Measurements from ENCODE around the gene STARD7.
A peak's percentile ranks its signal among the peaks of the same experiment; 100 is the strongest.
"Not testable (repeated sequence)": the region's sequence is repeated elsewhere in the genome, so short reads cannot be mapped to it uniquely, and the experiment has no call there.

Gene STARD7

DNA sequence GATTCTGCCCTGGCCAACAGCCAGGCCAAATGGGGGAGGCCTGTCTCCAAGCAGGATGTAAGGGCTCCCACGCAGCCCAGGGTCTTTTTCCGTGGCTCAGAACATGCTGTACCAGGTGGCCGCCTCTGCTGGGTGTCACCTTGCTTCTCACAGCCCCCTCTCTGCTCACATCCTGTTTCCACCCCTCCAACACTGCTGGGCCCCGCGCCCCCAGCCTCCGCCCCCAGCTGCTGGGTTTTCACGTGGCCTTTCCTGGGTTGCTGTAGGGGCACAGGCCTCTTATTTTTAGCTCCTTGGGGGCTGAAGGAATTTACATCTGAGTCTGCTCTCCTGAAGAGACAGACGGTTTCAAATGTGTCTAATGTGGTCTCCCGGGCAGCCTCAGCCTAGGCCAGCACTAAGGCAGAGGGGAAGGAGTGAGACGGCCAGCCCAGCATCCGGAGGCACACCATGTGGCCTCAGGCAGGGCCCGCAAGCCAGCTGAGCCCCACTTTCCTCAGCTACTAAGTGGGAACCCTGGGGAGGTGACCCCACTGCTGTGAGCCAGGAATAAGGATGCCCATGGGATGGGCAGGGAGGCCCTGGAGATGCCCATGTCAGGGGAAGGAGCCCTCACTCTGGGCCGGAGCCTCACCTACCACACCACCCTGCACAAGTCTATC lies 44.7 kb downstream of the STARD7 start:
- peak; percentile 80 for DNase-seq (ENCODE audit: low read depth)

DNA sequence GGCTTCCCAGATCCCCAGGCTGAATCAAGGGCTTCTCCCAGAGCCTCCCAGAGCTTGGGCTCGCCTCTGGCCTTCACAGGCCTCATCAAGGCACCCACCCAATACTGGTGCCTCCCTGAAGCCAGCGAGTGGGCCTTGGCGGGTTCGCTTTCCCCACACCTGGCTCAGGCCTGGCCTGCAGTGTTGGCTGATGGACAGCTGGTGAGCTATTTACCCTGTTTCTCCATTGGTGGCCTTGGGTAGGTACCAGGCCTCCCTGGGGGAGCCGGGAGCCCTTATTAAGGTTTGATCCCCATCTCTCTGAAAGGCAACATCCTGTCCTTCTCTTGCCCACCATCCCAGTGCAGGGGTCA lies 45.2 kb downstream of the STARD7 start:
- DNase-seq (ENCODE audit: low read depth): no peak

DNA sequence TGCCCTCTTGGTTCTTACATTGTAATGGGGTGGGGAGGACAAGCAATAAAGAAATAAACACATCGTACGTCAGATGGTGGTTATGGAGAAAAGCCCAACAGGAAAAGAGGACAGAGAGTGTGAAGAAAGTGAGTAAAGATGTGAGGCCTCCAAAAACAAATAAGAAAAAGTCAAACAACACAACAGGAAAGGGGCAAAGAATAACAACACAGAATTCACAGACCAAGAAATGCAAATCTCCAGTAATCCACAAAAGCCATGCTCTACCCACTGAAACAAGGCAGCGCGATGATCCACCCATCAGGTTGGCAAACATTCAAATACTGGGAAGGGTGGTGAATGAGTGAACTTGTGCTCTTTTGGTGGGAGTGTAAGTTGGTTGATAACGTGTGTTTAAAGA lies 46.7 kb downstream of the STARD7 start:
- no peak for DNase-seq (ENCODE audit: low read depth)

DNA sequence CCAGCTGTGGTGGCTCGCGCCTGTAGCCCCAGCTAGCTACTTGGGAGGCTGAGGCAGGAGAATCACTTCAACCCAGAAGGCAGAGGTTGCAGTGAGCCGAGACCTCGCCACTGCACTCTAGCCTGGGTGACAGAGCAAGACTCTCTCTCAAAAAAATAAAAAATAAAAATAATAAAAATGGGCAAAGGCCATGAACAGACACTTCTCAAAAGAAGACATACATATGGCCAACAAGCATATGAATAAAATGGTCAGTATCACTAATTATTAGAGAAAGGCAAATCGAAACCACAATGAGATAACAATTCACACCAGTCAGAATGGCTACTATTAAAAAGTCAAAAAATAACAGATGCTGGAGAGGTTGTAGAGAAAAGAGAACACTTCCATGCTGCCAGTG lies 48.3 kb downstream of the STARD7 start:
- DNase-seq (ENCODE audit: low read depth): not testable (repeated sequence)

DNA sequence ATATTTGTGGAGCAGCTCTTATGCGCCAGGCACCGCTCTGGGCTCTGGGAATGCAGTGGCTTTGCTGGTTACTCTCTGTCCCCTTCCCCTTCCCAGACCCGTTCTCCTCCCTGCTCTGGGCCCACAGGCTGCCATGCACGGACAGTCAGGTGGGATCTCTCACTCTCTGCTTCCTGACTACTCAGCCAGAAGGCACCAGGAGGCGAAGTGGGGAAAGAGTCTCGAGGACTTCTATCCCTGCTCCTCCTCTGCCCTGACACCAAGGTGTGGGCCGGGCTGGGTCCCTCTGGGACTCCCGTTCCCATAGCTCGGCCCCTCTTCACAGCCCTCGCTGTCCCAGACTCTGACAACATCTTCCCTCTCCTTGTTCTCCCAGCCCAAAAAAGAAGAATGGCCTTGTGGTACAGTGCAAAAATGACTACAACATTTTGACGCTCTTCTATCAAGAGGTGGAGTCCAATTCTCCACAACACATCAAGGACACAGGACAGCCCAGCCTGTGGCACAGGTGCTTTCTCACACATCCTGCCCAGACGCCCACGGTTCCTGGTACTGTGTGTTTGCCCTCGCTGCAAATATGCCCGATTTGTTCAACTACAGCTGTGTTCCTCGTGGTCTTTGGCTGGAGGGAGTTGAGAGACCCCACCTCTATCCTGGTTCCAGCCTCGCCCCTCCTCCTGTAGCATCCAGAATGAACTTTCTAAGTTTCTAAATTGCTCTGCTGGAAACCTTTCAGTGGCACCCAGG lies 49.4 kb downstream of the STARD7 start:
- no peak for DNase-seq (ENCODE audit: low read depth)

DNA sequence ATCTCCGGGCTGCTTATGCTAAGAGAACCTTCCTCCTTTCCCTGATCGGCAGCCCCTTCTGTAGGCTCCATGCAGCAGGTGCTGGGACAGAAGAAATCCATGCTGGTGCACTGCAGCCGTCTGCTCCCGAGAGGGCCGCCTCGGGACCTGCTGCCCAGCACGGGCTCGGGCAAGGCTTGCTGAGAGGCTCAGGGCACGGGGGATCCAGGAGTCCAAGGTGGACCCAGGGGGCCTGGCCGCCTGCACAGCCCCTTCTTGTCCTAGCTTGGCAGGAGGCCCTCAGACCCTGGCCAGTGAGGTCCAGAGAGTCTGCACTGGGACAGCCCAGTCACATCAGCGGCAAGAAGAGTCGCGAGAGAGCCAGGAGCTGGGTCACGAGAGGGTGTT lies 50.1 kb downstream of the STARD7 start:
- DNase-seq (ENCODE audit: low read depth): no peak

DNA sequence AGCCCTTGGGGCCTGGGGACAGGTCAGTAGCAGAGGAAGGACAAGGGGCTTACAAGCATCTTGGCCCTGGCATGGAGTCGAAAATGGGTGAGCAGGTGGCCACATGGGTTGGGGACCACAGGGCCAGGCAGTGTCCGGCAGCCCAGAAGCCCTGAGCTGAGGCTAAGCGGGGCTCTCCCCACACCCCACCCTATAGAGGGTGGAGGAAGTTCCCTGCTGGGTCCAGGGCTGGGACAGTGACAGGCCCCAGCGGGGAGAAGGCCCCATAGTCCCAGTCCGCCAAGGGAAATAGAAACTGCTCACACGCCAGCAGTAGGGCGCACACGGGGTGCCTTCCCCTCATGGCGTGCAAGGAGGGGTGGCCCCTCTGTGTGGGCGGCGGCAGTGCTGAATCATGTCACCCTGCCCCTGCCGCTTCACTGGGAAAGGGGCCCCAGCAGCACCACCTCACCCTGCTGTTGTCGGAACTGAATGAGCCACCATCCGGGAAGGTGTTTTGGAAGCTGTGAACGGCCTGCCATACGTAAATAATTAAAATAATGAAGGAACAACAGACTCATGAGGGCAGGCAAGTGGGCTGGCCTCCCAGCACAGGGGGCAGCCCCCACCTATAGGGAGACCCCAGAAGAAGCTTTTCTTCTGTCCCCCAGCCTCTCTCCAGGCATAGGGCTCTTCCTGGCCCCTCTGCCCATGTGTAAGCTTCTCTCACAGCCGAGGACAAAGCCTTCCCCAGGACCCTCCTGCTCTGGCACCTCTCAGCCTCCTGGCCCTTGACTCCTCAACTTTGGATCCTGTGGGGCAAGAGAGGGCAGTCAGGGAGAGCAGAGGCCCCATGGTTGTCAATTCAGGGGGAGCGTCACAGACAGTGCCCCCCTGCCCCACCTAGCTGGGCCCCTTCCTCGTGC lies 50.7 kb downstream of the STARD7 start:
- peak; percentile 94 for DNase-seq (ENCODE audit: low read depth)

DNA sequence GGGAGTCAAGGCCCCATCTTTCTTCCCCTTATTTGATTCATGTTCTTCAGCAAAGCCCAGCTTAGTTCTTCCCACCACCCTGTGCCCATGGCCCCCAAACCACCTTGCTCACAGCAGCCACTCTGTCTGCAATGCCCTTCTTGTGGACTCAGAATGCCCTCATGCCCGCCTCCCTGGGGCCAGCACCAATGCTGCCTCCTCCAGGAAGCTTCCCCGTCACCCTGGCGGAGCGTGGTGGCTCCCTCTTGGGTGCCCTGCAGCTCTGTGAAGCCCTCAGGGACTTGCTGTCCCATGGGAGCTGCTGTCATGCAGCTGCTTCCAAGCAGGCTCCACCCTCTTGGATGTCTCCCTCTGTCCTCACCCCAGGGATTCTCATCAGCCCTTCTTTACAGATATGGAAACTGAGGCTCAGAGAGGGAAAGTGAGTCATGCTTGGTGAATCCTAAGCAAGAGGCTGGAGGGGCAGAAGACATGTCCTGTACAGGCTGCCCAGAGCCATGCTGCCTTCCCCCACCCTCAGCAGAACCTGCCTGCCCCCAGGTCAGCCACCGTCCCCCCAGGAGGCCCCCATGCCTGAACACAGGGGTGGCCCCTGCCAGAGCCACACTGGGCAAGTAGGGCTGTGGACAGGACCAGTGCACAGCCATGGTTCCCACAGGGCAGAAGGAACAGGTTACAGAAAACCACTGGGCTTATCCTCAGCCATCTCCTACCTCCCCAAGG lies 51.5 kb downstream of the STARD7 start:
- DNase-seq (ENCODE audit: low read depth): no peak

DNA sequence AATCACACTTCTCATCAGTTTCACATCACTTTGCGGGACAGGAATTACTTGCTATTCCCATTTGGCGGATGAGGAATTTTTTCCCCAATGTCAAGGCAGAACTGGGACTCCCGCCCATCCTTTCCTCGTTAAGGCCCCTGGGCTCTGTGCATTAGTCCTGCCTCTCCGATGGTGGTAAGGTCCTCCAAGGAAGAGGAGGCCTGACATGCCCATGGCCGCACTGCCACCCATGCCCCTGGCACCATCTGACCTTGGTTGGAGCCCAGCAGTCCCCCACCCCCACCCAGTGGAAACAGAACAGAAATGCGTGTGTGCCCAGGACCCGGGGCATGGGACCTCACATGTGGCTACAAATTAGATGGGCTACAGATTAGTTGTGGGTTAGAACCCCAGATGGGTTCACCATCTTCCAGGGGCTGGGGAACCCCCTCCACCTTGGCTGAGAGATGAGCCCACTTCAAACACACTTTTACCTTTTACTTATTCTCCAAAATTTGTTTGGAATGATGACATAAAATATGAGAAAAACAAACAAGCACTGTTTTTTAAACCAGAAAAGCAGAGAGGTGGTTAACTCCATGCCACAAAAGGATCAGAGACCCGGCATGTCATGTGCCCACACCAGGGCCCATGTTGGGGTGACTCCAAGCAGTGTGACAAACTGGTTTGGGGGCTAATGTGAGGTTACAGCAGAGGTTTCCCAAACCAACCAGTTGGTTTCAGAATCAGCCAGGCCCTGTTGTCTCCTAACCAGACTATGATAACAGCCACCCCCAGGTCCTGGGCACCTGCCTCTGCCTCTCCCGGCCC lies 52.4 kb downstream of the STARD7 start:
- DNase-seq (ENCODE audit: low read depth): no peak

DNA sequence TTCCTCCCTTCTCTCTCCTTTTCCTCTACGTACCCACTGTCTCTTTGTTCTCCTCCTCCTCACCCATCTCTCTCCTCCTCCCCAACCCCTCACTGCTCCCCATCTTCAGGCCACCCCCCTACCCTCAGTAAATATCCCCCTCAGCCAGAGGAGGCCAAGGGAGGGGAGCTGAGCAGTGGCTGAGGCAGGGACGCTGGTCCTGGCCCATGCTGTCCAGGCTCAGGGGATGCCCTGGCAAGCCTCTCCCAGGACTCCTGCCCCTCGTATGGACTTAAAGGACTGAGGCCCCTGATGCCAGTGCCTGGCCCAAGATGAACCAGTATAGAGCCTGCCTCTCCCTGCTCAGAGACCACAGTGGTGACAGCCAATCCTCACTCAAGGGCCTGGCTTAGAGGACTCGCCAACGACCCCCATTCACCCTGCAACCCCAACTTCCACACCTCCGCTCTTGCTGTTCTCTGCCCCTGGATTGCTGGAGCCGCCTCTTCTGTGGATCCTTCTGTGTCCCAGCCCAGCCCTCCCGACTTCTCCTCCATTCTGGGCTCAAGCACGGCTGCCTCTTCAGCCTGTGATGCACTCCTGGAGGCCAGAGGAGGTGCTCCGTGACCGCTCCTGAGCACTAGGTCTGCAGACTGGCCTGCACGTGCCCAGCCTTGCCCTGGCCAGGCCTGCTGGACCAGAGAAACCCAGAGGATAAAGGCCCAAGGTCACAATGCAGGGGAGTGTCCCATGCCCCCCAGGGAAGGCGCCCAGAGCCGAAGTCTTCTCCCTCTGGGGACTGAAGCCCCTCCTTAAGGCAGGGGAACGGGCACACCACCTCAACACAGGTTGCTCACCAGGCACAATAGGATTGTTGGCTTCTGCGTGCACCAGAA lies 53.9 kb downstream of the STARD7 start:
- DNase-seq (ENCODE audit: low read depth): no peak

DNA sequence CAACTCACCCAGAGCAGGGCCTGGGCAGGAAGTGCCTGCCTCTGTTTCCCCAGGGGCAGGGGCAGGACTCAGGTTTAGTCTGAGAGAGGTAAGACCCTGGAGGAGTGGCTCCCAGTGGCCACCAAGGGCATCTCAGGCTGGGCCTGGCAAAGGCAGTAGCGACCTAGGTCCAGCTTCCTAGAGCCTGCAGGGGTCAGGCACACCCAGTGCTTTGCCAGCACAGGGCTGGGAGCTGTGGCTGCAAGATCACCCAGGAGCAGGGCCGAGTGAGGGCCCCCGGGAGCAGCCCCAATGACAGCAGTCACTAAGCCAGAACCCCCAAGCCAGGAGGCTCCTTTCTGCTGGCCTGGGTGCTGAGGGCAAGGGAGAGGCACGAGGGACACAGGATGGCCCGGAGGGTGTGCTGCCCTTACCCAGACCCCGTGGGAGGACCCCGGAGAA lies 54.6 kb downstream of the STARD7 start:
- DNase-seq (ENCODE audit: low read depth): no peak

DNA sequence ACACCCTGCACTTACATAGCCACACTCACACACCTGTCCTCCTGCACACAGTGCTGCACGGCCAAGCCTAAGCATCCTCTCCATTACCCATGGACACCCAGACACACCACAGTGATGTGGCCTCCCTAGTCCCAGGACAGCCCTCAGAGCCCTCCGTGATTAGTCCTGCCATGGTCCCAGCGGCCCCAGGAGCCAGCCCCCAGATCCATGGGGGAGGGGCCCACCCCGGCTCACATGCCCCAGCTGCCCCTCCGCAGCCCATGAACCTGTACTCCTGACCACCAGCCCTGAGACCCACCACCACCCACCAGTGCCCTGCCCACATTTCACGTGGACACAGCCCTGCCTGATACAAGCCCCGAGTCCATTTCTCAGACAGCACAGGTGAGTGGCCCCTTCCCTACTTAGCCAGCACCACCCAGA lies 55.3 kb downstream of the STARD7 start:
- no peak for DNase-seq (ENCODE audit: low read depth)

DNA sequence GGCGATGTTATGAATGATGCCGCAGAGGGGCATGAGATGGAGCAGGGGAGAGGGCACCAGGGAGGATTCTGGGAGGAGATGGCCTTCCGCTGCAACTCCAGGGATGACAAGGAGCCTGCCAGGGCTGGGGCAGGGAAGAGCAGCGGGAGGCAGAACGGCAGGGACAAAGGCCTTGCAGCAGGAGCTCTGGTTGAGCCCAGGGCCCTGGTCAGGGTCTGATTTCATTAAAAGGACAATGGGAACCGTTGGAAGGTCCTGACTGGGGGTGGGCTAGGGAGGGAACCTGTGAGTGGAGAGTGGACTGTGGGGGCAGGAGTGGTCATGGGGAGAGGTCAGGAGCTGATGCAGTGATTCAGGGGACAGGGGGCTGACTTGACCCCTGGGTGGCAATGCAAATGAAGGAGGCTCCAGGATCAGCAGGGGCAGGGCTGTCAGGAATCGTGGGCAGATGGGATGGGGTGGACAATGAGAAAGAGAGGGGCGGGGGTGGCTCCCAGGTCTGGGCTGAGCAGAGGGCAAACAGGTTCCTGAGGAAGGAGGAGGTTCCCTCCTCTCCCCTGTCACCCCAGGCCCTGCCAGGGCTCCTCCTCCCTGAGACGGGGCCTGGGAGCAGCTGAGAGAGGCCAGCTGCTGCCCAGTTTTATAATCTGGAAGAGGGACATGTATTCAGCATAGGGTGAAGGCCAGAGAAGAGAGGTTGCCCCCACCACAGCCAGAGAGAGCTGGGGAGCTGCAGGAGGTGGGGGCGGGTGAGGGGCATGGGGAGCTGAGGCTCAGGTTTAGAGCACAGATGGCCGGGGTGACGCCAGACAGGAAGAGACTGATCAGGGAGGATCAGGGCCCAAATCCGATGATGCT lies 56.1 kb downstream of the STARD7 start:
- DNase-seq (ENCODE audit: low read depth): no peak

DNA sequence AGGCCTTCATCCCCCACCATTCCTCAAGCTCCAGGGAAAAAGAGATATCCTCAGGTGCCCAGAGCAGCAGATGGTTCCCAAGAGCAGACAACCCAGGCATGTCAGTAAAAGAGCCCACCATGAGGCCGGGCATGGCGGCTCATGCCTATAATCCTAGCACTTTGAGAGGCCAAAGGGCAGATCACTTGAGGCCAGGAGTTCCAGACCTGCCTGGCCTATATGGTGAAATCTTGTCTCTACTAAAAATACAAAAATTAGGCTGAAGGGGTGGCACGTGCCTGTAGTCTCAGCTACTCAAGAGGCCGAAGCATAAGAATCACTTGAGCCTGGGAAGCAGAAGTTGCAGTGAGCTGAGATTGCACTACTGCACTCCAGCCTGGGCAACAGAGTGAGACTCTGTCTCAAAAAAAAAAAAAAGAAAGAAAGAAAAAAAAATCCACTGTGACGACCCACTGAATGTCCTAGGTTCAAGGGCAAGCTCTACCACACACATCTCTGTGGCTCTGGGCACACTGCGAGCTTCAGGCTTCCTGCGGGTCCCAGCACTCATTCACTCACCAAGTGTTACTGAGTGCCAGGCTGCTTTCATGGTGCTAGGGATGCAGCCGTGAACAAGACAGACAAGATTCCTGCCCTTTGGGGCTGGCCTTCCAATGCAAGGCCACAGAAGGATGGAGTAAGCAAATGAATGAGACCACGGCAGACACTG lies 56.9 kb downstream of the STARD7 start:
- DNase-seq (ENCODE audit: low read depth): no peak

DNA sequence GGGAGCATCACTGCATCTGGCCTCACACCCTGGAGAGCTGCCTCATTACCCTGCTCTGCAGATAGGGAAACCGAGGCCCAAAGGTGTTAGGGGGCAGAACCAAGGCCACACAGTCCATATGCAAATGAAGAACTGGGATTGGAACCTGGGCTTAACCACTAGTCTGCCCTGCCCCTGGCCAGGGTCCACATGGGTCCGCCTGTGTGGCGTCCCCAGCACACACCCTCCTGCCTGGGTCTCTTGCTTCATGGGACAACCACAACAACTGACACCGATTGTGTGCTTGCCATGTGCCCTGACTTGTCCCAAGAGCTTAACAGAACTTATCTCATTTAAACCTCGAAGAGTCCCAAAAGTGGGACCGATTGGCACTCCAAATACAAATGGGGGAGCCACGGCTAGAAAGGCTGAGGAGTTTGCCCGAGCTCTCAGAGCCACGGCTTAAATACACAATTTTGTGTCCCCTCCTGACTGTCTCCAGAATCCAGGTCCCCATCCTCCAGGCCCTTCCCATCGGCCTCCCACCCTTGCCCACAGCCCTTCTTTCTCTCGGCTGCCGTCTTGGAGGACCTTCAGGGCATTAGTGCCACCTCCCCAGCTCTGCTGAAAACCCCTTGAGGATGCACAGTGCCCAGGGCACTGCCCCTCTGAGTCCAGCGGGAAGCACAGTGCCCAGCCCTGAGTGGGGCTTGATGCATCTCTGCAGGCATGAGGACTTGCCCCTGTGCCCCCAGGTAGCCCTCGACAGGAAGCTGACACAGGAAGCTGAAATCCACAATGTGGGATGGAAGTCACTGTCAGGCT lies 57.6 kb downstream of the STARD7 start:
- no peak for DNase-seq (ENCODE audit: low read depth)

DNA sequence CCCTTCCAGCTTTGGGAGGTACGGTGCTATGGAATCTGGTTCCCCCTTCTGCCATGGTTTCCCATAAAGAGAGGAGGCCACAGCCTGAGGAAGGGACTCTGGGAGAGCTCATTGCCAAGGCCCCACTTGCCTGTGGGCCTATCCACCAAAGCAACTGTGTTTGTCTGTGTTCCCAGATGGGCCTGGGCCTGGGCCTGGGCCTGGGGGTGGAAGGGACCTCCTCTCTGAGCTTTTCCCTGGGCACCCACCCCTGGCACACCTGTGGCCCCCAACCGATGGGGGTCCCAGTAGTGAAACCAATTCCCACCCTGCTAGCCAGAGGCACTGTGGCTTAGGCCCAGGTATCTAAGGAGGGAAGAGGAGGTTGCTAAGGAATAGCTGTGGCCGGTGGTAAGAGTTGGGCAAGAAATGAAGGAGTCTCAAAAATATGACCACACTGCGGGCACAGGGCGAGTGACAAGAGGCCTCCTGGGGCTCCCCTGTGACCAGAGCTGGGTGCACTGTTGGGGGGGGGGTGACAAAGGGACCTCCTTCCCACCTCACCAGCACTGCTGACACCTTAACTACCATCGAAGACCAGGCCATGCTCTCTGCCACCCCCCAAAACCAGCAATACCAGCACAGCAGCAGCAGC lies 58.5 kb downstream of the STARD7 start:
- DNase-seq (ENCODE audit: low read depth): no peak
